BJ (cell line): ENCODE results near the gene CRIM1. TPM values are rescaled to one million over a fixed set of nuclear protein-coding genes. Genes with fewer than 3 reads are reported as not detected.

ENCODE experiments used
- CTCF ChIA-PET: fragments of 350-600 bp; formaldehyde crosslinking; extraction: SDS; loops from one replicate; lab custom pipeline; 2021; ENCODE audit warnings: antibody characterized with exemption, inconsistent platforms; lab: Yijun Ruan, JAX
- POLR2A ChIA-PET: fragments of 300-600 bp; sonication (Branson Sonifier 250); formaldehyde crosslinking; extraction: SDS; loops from one replicate; lab custom pipeline; 2021; ENCODE audit warnings: antibody characterized with exemption; lab: Charles Lee
- DNase-seq: peaks from one replicate; pipeline ENCODE4 v3.0.0-alpha.2; 2011; ENCODE audit warnings: low read depth
- H3K27me3 ChIP-seq: 2 replicates; pipeline ENCODE4 v1.6.0; 2011; ENCODE audit warnings: low read length; ENCODE audit not compliant: control insufficient read depth, insufficient read depth
- H3K36me3 ChIP-seq: 2 replicates; pipeline ENCODE4 v1.5.1; 2011; ENCODE audit warnings: low read length; ENCODE audit not compliant: control insufficient read depth, insufficient read depth
- H3K4me3 ChIP-seq: 2 replicates; pipeline ENCODE4 v1.5.1; 2011; ENCODE audit warnings: low read depth, mild to moderate bottlenecking, control low read depth, low read length
- polyA plus RNA-seq: library from polyadenylated mRNA; depleted of rRNA; stranded (reverse); fragments of >200 nt; gene quantifications from 2 replicates; pipeline ENCODE4 v1.2.3, GENCODE V29; 2011
- TF ChIP-seq, protein P1 (sequence below): IDR thresholded peaks from 2 replicates; pipeline ENCODE4 v1.5.1; 2011; ENCODE audit warnings: low read depth, mild to moderate bottlenecking, control low read depth, inconsistent platforms, low read length, moderate library complexity; ENCODE audit not compliant: insufficient read depth

CRIM1 gene
- polyA plus RNA-seq, 1 experiment = 729 TPM

DNA sequence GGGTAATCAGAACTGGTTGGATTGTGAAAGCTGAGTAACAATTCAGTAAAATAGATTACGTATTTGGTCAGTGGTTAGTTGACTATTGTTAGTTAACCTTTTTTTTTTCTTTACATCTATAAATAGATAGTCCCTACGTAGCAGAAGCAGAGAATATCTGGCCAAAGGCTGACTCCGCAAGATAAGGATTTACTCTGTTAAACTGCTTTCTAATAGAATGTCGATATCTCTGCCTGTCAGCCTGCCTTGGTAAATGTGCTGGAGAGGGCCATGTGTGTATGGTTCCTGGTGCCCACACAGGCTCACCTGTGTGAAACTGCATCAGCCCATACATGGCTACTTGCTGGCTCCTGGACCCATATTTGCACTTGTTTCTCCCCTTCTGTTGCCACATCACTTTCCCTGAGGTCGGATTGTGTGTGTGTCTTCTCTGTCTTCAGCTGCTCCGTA, 94.4 kb downstream of the CRIM1 start:
- H3K27me3 ChIP-seq = no peaks in the 10 kb centered on the region
- ChIA-PET CTCF (interaction anchor here (0.9 to 1.4 kb wide), 4 partner anchors 10 to 97 kb away, joined by 3 to 6 read pairs (median 3); no protein-coding TSS in a partner anchor), POLR2A (interaction anchor here (0.6 kb wide), 1 partner anchor 9 kb away, joined by 4 read pairs; no protein-coding TSS in a partner anchor)
- DNase-seq = no peak
- no peak overlapping the region for H3K4me3 ChIP-seq
- TF ChIP-seq, protein P1, sequence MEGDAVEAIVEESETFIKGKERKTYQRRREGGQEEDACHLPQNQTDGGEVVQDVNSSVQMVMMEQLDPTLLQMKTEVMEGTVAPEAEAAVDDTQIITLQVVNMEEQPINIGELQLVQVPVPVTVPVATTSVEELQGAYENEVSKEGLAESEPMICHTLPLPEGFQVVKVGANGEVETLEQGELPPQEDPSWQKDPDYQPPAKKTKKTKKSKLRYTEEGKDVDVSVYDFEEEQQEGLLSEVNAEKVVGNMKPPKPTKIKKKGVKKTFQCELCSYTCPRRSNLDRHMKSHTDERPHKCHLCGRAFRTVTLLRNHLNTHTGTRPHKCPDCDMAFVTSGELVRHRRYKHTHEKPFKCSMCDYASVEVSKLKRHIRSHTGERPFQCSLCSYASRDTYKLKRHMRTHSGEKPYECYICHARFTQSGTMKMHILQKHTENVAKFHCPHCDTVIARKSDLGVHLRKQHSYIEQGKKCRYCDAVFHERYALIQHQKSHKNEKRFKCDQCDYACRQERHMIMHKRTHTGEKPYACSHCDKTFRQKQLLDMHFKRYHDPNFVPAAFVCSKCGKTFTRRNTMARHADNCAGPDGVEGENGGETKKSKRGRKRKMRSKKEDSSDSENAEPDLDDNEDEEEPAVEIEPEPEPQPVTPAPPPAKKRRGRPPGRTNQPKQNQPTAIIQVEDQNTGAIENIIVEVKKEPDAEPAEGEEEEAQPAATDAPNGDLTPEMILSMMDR = no peak
- H3K36me3 ChIP-seq = peaks cover 13% of the 10 kb centered on the region

DNA sequence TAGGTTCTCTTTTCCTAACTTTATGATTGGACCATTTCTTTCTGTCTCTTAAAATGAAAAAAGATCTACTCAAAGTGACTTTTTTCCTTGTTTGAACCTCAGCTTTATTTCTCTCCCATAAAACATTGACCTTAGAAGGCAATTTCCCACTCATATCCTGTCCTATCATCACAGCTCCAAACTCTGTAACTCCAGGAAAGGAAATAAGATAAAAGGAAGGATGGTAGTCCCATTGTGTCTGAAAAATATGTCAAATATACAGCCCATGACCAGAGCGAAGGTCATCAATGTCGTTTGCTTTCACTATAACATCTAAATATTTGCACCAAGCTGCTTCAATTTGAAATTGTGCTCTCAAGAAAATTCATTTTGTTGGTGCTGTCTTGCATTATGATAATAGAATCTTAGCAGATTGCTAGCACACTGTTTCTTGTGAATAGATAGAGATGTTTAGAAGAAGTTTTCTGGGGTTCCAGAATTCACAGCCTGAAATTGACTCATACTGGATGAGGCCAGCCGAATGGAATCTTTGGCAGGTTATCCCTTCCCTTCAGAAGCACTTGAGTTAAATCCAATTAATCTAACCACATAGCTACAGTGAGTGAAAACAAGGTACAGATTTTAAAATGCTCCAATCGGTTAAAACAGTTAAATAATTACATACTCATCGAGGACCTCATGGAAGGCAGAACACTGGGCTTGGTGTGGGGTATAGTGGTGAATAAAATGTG, 95.1 kb downstream of the CRIM1 start:
- no peaks in the 10 kb centered on the region for H3K27me3 ChIP-seq

DNA sequence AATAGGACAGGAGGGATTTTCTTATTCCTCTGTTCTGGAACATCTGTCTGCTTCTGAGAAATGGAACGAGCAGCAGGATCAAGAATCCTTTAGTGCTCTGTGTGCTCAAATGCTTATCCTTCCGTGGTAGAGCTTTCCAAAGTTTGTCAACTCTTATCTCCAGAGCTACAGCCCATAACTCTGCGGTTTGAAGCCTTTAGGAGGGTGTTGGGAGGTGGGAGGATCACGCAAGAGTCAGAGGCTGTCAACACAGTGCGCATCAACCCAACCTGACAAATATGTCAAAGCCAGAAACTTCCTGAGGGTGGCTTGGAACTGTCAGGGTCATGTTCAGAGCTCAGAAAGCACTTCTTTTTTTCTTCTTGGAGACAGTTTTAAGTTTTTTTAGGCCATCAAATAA, 95.9 kb downstream of the CRIM1 start:
- Histone ChIP-seq H3K36me3 (peaks cover 11% of the 10 kb centered on the region), H3K27me3 (no peaks in the 10 kb centered on the region), H3K4me3 (no peak overlapping the region)
- CTCF ChIA-PET = interaction anchor here (0.9 to 2.0 kb wide), 3 partner anchors 8 to 205 kb away, joined by 3 to 6 read pairs (median 4); no protein-coding TSS in a partner anchor
- no peak for DNase-seq
- TF ChIP-seq, protein P1 = no peak
- POLR2A ChIA-PET = interaction anchor here (0.6 to 1.5 kb wide), 2 partner anchors 80 to 87 kb away, joined by 3 read pairs; no protein-coding TSS in a partner anchor

More for the DNA sequence above, 95.1 kb downstream of the CRIM1 start:
- CTCF ChIA-PET = interaction anchor here (1.4 to 2.0 kb wide), 3 partner anchors 9 to 98 kb away, joined by 3 to 6 read pairs (median 3); no protein-coding TSS in a partner anchor
- peaks cover 11% of the 10 kb centered on the region for H3K36me3 ChIP-seq
- no peak overlapping the region for H3K4me3 ChIP-seq
- peak; percentile 75 for DNase-seq
- POLR2A ChIA-PET = interaction anchor here (0.6 kb wide), 2 partner anchors 9 to 86 kb away, joined by 3 read pairs; no protein-coding TSS in a partner anchor
- TF ChIP-seq, protein P1 = no peak

DNA sequence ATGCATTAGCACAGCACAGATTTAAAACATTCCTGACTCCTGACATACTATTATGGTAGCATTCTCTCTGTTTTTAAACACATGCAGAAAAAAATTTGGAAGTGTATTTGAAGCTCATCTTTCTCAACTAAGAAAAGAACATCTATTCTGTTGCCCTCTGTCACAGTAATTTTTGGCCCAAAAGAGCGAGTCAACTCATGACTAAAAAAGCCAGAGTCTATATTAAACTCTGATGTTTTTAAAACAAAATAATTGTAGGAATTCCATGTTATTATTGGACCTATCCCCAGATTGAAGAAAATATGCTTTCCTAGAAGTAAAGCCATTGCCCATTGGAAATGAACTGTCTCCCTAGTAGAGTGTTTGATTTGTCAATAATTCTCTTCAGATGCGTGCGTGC, 96.7 kb downstream of the CRIM1 start:
- Histone ChIP-seq H3K27me3 (no peaks in the 10 kb centered on the region), H3K4me3 (no peak overlapping the region), H3K36me3 (peaks cover 11% of the 10 kb centered on the region)
- ChIA-PET CTCF (interaction anchor here (0.9 to 2.0 kb wide), 3 partner anchors 8 to 204 kb away, joined by 3 to 6 read pairs (median 4); no protein-coding TSS in a partner anchor), POLR2A (interaction anchor here (0.6 to 1.5 kb wide), 3 partner anchors 40 to 105 kb away, joined by 3 to 8 read pairs (median 4); no protein-coding TSS in a partner anchor)
- DNase-seq = peak; percentile 56
- TF ChIP-seq, protein P1 = no peak

DNA sequence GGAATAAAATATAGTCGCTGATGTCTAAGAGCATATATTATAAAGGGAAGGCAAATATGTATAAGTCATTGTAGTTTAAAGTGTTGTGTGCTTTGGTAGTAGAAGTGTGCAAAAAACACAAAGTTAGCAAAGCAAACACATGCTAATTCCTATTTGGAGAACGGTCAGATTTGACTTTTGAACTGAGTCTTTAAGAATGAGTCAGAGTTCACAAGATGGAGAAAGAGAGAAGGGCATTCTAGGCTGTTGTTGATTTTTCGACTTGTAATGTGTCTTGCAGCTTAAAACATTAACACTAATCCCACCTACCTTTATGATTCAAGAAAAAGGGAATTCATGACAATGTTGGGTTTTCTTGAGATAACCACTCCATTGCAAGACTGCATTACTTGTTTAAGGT, 98.1 kb downstream of the CRIM1 start:
- Histone ChIP-seq H3K27me3 (no peaks in the 10 kb centered on the region), H3K4me3 (no peak overlapping the region), H3K36me3 (peaks cover 8% of the 10 kb centered on the region)
- TF ChIP-seq, protein P1 = no peak
- ChIA-PET CTCF (no interaction called here), POLR2A (no interaction called here)
- no peak for DNase-seq
